SK-N-SH (cell line): ENCODE data around the gene FGF18. TPM values are rescaled to one million over a fixed set of nuclear protein-coding genes. Genes with fewer than 3 reads are reported as not detected.

Experiments
- CTCF ChIA-PET: fragments of 300-600, 350-600 bp; formaldehyde crosslinking; extraction: SDS; loops from one replicate; lab custom pipeline; 2021; lab: Yijun Ruan, JAX
- POLR2A ChIA-PET: fragments of 350-600 bp; sonication (Branson Sonifier 250); formaldehyde crosslinking; extraction: SDS; loops from one replicate; lab custom pipeline; 2020; ENCODE audit warnings: antibody characterized with exemption, inconsistent platforms; lab: Yijun Ruan, JAX
- DNase-seq: peaks from one replicate; pipeline ENCODE4 v3.0.0; 2012
- H2AFZ ChIP-seq: fragments of 200-600 bp; sonication (generic); 2 replicates; pipeline ENCODE4 v1.8.1; 2016; ENCODE audit warnings: antibody characterized with exemption, mild to moderate bottlenecking, low read depth
- H3F3A ChIP-seq: fragments of 200-600 bp; sonication (generic); replicated peaks from 2 replicates; pipeline ENCODE3; 2016; ENCODE audit warnings: antibody characterized with exemption, mild to moderate bottlenecking; ENCODE audit not compliant: insufficient read depth
- H3K27ac ChIP-seq, 2 experiments: fragments of 200-500 bp in 1 of 2; fragments of 200-600 bp in 1 of 2; sonication (Bioruptor generic) in 1 of 2; sonication (generic), shearing (Covaris generic) in 1 of 2; 2 replicates each; pipeline versions ENCODE4 v1.5.1 to v1.6.1; 2014 to 2016; ENCODE audit warnings: low read depth in 2 of 2, inconsistent platforms in 1 of 2, low read length in 1 of 2, mild to moderate bottlenecking in 1 of 2, mixed read lengths in 1 of 2
- H3K27me3 ChIP-seq: fragments of 200-600 bp; sonication (generic), shearing (Covaris generic); 2 replicates; pipeline ENCODE4 v1.6.1; 2016; ENCODE audit warnings: mixed run types; ENCODE audit not compliant: insufficient read depth
- H3K36me3 ChIP-seq, 2 experiments: fragments of 200-500 bp in 1 of 2; fragments of 200-600 bp in 1 of 2; sonication (Bioruptor generic) in 1 of 2; sonication (generic) in 1 of 2; replicated peaks in 1 of 2; 2 replicates each; pipeline versions ENCODE3 to v1.5.1; 2014 to 2016; ENCODE audit warnings: low read length in 1 of 2, mild to moderate bottlenecking in 1 of 2; ENCODE audit not compliant: insufficient read depth in 2 of 2, control insufficient read depth in 1 of 2
- H3K4me1 ChIP-seq, 2 experiments: fragments of 200-500 bp in 1 of 2; fragments of 200-600 bp in 1 of 2; sonication (Bioruptor generic) in 1 of 2; sonication (generic), shearing (Covaris generic) in 1 of 2; 2 replicates each; pipeline versions ENCODE4 v1.5.1 to v1.6.1; 2014 to 2016; ENCODE audit warnings: low read depth in 1 of 2, low read length in 1 of 2, mixed run types in 1 of 2; ENCODE audit not compliant: insufficient read depth in 2 of 2, control insufficient read depth in 1 of 2
- H3K4me2 ChIP-seq: fragments of 200-600 bp; sonication (generic), shearing (Covaris generic); 2 replicates; pipeline ENCODE4 v1.6.1; 2017; ENCODE audit warnings: mixed run types
- H3K4me3 ChIP-seq, 2 experiments: fragments of 200-500 bp in 1 of 2; fragments of 200-600 bp in 1 of 2; sonication (Bioruptor generic) in 1 of 2; sonication (generic), shearing (Covaris generic) in 1 of 2; 2 replicates each; pipeline versions ENCODE4 v1.5.1 to v1.8.1; 2014 to 2016; ENCODE audit warnings: low read depth in 2 of 2, inconsistent platforms in 1 of 2, low read length in 1 of 2, mild to moderate bottlenecking in 1 of 2, mixed read lengths in 1 of 2, moderate library complexity in 1 of 2
- H3K79me2 ChIP-seq: fragments of 200-600 bp; sonication (generic); 2 replicates; pipeline ENCODE4 v1.8.1; 2017; ENCODE audit warnings: mild to moderate bottlenecking; ENCODE audit not compliant: insufficient read depth
- H3K9ac ChIP-seq: fragments of 200-600 bp; sonication (generic); 2 replicates; pipeline ENCODE4 v1.6.1; 2017; ENCODE audit warnings: mixed run types
- H3K9me2 ChIP-seq: fragments of 200-600 bp; sonication (generic); 2 replicates; pipeline ENCODE4 v1.6.1; 2017; ENCODE audit warnings: mixed run types
- H3K9me3 ChIP-seq: fragments of 200-600 bp; sonication (generic); 2 replicates; pipeline ENCODE4 v1.6.1; 2017; ENCODE audit warnings: mixed run types, mild to moderate bottlenecking, moderate library complexity
- H4K20me1 ChIP-seq: fragments of 200-600 bp; sonication (generic); 2 replicates; pipeline ENCODE4 v1.6.1; 2017; ENCODE audit warnings: mild to moderate bottlenecking, mixed run types; ENCODE audit not compliant: insufficient read depth
- CTCF ChIP-seq: fragments of 200-600 bp; sonication (generic); IDR thresholded peaks from 2 replicates; pipeline ENCODE4 v1.6.1; 2017; ENCODE audit warnings: antibody characterized with exemption, mild to moderate bottlenecking, moderate library complexity
- ELF1 ChIP-seq: IDR thresholded peaks from 2 replicates; pipeline ENCODE4 v1.4.0; 2012
- FOSL2 ChIP-seq: IDR thresholded peaks from 2 replicates; pipeline ENCODE4 v1.4.0; 2012; ENCODE audit warnings: low read depth, mild to moderate bottlenecking, moderate library complexity, borderline replicate concordance
- IRF3 ChIP-seq: fragments of 150-350 bp; IDR thresholded peaks from 2 replicates; pipeline ENCODE4 v1.6.1; 2016; ENCODE audit warnings: mild to moderate bottlenecking, low read depth, low read length
- MEF2A ChIP-seq: IDR thresholded peaks from 2 replicates; pipeline ENCODE4 v1.4.0; 2012; ENCODE audit warnings: low read depth, borderline replicate concordance
- NRF1 ChIP-seq: IDR thresholded peaks from 2 replicates; pipeline ENCODE4 v1.6.1; 2012; ENCODE audit warnings: low read depth, mild to moderate bottlenecking, low read length
- POLR2AphosphoS5 ChIP-seq: IDR thresholded peaks from 2 replicates; pipeline ENCODE4 v1.6.1; 2012; ENCODE audit warnings: low read depth, low read length
- RXRA ChIP-seq: IDR thresholded peaks from 2 replicates; pipeline ENCODE4 v1.4.0; 2012; ENCODE audit warnings: low read depth, mild to moderate bottlenecking, borderline replicate concordance
- TAF1 ChIP-seq: IDR thresholded peaks from 2 replicates; pipeline ENCODE4 v1.6.1; 2012; ENCODE audit warnings: low read depth, mild to moderate bottlenecking, low read length, moderate library complexity, borderline replicate concordance
- TEAD4 ChIP-seq: IDR thresholded peaks from 2 replicates; pipeline ENCODE4 v1.4.0; 2012; ENCODE audit warnings: mild to moderate bottlenecking, borderline replicate concordance; ENCODE audit not compliant: insufficient read depth
- USF1 ChIP-seq: IDR thresholded peaks from 2 replicates; pipeline ENCODE4 v1.4.0; 2012; ENCODE audit warnings: low read depth, borderline replicate concordance
- YY1 ChIP-seq: IDR thresholded peaks from 2 replicates; pipeline ENCODE4 v1.4.0; 2012; ENCODE audit warnings: low read depth, mild to moderate bottlenecking
- WGBS: methylation state at CpG from one replicate; pipeline ENCODE4 v1.1.6; 2017; ENCODE audit warnings: low lambda C conversion rate; 5-methylcytosine and 5-hydroxymethylcytosine counted together
- polyA plus RNA-seq, 3 experiments: library from polyadenylated mRNA; depleted of rRNA; stranded (reverse); fragments of >200 nt; gene quantifications; 2 replicates each; pipeline ENCODE4 v1.2.3, GENCODE V29; 2012
- TF ChIP-seq, protein P1 (sequence below): IDR thresholded peaks from 2 replicates; pipeline ENCODE4 v1.4.0; 2012; ENCODE audit warnings: low read depth, borderline replicate concordance

The FGF18 gene
- polyA plus RNA-seq, 1 of the 3 experiments (the other 2 are of a cell fraction): 0.89 TPM

GRCh38 chr5:171426266-171426665, 6.8 kb downstream of the FGF18 start:
- H3K79me2 ChIP-seq: no peaks in the 10 kb centered on the region
- no peaks in the 10 kb centered on the region for H3K27me3 ChIP-seq
- H3K4me3 ChIP-seq: no peak overlapping the region
- no peak overlapping the region for H3K9ac ChIP-seq
- H4K20me1 ChIP-seq: peaks cover 3% of the 10 kb centered on the region; the same call in 1 of the 2 replicates
- no peaks in the 10 kb centered on the region for H3K9me3 ChIP-seq
- H3K27ac ChIP-seq: no peak overlapping the region
- H3F3A ChIP-seq: no peaks in the 10 kb centered on the region
- 100% methylated on average over 1 of the region's 4 CpGs for WGBS
- POLR2A ChIA-PET: interaction anchor here (0.7 kb wide), 1 partner anchor 286 kb away, joined by 3 read pairs; no protein-coding TSS in a partner anchor
- TF ChIP-seq TEAD4 (no peak), RXRA (no peak), TAF1 (no peak), FOSL2 (no peak), CTCF (no peak), ELF1 (no peak), YY1 (no peak), POLR2AphosphoS5 (no peak), IRF3 (no peak), USF1 (no peak), NRF1 (no peak), MEF2A (no peak)
- TF ChIP-seq, protein P1, sequence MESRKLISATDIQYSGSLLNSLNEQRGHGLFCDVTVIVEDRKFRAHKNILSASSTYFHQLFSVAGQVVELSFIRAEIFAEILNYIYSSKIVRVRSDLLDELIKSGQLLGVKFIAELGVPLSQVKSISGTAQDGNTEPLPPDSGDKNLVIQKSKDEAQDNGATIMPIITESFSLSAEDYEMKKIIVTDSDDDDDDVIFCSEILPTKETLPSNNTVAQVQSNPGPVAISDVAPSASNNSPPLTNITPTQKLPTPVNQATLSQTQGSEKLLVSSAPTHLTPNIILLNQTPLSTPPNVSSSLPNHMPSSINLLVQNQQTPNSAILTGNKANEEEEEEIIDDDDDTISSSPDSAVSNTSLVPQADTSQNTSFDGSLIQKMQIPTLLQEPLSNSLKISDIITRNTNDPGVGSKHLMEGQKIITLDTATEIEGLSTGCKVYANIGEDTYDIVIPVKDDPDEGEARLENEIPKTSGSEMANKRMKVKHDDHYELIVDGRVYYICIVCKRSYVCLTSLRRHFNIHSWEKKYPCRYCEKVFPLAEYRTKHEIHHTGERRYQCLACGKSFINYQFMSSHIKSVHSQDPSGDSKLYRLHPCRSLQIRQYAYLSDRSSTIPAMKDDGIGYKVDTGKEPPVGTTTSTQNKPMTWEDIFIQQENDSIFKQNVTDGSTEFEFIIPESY: no peak
- no peaks in the 10 kb centered on the region for H3K36me3 ChIP-seq
- peaks cover 0 to 10% of the 10 kb centered on the region in 2 experiments; a peak in 1 of 4 replicates for H3K4me1 ChIP-seq
- no peak overlapping the region for H2AFZ ChIP-seq
- no peak for DNase-seq
- no peak overlapping the region for H3K4me2 ChIP-seq
- no peaks in the 10 kb centered on the region for H3K9me2 ChIP-seq
- CTCF ChIA-PET: interaction anchor here (1.0 to 1.3 kb wide), 2 partner anchors 10 to 482 kb away, joined by 3 to 4 read pairs; no protein-coding TSS in a partner anchor
